CMK (cell line): ENCODE results near the gene OXA1L.
"Not testable (repeated sequence)": the region's sequence is repeated elsewhere in the genome, so short reads cannot be mapped to it uniquely, and the experiment has no call there.

Source experiments
- DNase-seq: peaks from one replicate; pipeline ENCODE4 v3.0.0-alpha.2; 2010; ENCODE audit warnings: low read depth

The OXA1L gene

GRCh38 chr14:22800346-22800745 lies 33.9 kb downstream of the OXA1L start:
- DNase-seq, result no peak

GRCh38 chr14:22801716-22802115 lies 35.2 kb downstream of the OXA1L start:
- DNase-seq, result no peak

DNA sequence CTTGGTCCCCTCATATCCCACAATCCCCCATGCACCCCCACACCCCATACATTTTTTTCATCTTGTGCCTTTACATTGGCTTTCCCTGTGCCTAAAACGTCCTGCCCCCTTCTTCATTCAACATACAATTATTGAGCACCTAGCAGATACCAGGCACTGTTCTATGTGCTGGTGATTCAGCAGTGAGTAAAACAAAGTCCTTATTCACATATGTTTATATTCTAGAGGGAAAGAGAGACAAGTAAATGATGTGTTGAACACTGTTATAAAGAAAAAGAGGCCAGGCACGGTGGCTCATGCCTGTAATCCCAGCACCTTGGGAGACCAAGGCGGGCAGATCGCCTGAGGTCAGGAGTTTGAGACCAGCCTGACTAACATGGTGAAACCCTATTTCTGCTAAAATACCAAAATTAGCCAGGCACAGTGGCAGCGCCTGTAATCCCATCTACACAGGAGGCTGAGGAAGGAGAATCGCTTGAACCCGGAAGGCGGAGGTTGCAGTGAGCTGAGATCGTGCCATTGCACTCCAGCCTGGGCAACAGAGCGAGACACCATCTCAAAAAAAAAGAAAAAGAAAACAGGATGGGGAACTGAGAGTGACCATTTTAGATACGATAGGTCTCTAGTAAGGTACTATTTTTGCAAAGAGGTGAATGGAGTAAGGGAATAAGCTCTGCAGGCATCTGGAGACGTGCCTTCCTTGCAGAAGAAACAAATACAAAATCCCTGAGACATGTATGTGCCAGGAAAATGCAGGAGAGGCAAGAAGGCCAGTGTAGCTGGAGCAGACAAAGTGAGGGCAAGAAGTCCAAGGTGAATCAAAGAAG lies 36.6 kb downstream of the OXA1L start:
- DNase-seq, result no peak

GRCh38 chr14:22803687-22803974 lies 37.1 kb downstream of the OXA1L start:
- DNase-seq, result no peak

- not testable (repeated sequence) for DNase-seq
Measured at GRCh38 chr14:22805235-22805634, 38.7 kb downstream of the OXA1L start.

DNA sequence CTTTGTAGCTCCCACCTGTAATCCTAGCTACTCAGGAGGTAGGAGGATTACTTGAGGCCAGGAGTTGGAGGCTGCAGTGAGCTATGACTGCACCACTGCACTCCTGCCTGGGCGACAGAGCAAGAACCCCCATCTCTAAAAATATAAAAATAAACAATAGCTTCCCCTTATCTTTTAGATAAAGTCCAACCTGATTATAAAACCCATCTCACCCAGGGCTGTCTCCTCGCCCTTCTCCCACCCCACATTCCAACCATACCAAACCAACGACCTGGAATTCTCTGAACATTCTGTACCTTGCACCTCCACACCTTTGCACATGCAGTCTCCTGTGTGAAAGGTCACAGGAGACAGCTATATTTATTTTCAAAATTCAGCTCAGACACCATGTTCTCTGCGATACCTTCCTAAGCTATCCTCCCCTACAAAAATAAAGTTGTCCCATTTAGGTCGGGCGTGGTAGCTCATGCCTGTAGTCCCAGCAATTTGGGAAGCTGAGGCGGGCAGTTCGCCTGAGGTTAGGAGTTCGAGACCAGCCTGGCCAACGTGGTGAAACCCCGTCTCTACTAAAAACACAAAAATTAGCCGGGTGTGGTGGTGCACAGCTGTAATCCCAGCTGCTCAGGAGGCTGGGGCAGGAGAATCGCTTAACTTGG lies 41.1 kb downstream of the OXA1L start:
- no peak for DNase-seq

DNA sequence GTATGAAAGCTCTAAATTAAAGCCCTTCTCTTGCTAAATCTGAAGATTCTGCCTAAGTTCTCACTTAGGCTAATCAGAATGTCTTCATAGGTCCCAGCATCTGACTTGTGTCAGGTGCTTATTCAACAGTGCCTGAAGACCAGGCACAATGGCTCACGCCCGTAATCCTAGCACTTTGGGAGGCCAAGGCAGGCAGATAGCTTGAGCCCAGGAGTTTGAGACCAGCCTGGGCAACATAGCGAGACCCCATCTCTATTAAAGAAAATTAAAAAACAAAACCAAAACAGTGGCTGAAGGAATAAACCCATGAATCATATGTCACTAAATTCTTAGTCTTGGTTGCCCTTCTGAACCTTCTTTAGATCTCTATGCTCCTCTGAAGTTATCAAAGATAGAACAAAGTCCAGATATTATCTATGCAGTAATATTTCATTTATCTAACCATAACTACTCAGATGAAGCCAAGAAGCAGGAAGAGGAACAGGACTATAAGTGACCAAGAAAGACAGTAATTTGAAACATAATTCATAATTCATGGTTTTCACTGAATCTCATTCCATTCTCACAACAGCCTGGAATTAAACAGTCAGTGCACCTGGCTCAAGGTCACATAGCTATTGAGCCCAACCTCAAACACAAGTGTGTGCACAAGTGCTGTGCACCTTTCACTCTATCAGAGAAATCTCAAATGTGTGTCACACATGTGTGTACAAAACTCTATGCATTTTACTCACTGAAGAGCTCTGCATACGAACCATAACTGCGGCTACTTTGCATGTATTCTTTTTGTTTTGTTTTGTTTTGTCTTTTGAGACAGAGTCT lies 42.1 kb downstream of the OXA1L start:
- no peak for DNase-seq

GRCh38 chr14:22811722-22812121 lies 45.2 kb downstream of the OXA1L start:
- DNase-seq, result no peak

GRCh38 chr14:22812744-22813143 lies 46.3 kb downstream of the OXA1L start:
- no peak for DNase-seq

GRCh38 chr14:22813145-22813544 lies 46.7 kb downstream of the OXA1L start:
- no peak for DNase-seq

- DNase-seq, result no peak
Measured at GRCh38 chr14:22814373-22814772, 47.9 kb downstream of the OXA1L start.

DNA sequence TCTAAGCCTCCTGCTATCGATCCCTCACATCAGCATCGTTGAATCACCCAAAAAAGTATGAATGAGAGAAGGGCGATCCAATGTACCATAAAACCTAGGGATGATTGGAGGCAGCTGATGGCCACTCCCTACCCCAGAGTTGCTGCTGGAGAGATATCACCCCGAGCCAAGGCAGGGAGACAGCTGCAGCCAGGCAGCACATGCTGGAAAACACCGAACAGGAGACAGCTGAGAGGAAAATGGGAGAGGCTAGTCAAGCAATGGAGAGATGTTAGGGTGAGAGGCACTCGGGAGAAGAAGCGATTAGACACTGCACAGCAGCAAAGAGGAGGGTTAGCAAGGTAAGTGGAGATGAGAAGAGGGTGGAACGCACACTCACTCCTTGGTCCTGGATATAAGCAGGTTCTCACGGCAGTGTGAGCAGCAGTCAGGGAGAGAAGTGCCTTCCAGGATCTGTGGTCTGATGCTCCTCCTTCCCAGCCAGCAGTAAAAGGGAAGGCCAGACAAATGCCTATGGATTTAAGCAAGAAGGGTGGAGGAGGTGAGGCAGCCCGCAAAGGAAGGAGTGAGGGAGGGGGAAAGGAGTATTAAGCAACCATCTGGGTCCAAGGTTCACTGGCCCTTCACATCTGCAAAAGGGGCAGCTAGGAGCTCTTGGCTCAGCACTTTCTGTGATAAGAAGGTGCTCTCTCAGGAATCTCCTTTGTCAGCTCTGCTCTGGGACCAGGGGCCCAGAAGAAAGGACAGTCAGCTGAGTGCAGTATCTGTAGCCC lies 48.6 kb downstream of the OXA1L start, which contains the start of gene SLC7A7:
Gene SLC7A7, minus strand, starts transcription at position 495 of the 773 bp plus-strand sequence. CDS start 2,037 bp downstream, outside the sequence.
- DNase-seq, result no peak

GRCh38 chr14:22819151-22819988 lies 52.9 kb downstream of the OXA1L start:
- DNase-seq, result no peak

DNA sequence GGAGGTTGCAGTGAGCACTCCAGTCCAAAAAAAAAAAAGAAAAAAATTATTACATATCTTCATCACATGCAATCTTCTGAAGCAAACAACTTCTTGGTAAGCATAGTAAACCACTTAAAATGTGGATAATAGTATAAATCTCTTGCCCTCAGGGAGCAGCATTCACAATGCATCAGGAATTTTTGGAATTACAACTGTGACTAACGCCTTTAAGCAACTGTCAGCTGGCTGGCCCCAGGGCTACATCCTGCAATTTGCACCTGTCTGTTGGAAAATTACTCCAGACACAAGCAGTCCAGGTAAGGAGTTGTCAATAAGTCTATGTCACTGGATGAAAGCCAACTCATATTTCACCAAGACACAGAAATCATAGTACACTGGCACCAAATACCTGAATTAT lies 54.2 kb downstream of the OXA1L start:
- DNase-seq, result no peak

DNA sequence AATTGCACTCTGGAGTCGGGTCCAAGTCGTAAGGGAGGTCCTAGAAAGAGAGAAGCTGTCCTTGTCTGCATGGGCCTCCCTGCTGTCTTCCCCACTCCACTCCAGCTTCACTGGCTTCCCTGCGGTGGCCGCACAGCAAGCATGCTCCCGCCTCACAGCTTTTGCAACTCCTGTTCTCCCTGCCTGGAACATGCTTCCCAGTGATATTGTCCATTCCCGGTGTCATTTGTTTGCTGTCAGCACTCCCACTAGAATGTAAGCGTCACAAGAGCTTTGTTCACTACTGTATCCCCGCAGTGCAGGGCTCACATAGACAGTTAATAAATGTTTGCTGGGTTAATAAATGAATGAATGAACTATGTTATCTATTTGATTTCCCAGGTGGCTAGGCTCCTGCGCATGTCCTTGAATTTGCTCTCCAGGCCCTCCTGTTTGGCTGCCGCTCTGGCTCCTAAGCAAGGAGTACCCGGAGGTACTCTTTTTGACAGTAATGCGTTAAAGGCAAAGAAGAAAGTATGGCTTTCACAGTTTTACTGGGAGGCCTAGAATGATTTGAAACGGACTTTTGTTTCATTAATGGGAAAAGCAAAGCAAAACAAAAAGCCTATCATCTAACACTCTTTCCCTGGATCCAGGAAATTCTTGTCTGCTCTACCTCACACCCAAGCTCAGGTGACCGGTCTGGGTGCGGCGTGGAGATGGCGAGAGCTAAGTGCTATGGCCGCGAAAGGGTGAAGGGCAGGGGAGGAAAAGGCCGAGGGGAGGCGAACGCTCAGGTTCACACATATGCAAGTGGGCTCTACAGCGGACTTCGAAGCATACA lies 54.9 kb downstream of the OXA1L start:
- DNase-seq, result no peak

DNA sequence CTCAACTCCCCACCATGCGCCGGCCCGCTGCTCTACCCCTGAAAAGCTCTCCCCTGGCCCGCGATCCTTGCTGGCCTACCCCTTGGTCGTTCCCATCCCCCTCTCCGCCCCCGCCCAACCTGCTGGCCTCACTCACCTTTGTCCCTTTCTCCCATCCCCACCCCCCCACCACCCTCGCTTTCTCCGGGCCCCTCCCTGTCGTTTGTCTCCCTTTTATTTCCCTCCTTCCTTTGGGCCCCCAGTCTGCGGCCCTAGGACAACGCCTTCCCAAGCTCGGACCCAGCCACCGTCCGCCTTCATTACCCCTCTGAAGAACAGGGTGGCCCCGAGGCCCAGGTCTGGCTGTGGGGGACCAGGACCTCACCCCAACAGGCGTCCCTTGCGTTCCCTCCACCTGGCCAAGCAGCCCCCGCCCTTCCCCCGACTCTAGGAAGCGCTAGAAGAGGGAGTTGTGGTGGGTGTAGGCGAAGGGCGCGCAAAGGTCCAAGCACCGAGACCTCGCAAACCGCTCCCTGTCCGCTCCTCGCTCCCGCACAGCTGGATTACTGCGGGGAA lies 55.6 kb downstream of the OXA1L start:
- DNase-seq, result no peak
